Body of pancreas (tissue), 4 donors: ENCODE results near the gene GJD2. TPM values are rescaled to one million over a fixed set of nuclear protein-coding genes. Genes with fewer than 3 reads are reported as not detected.

Experiments
- ATAC-seq: fragments of 150-250 bp; one replicate; pipeline ENCODE4 v1.9.1; 2016
- DNase-seq, 4 donors: peaks; one replicate each; pipeline ENCODE4 v3.0.0-alpha.2; 2019
- H3K27ac ChIP-seq, 4 donors: fragments of 200-600 bp; sonication (generic); 1 replicate in 3 of 4; 2 replicates in 1 of 4; pipeline versions ENCODE4 v1.5.1 to v1.6.1; 2016 to 2019; ENCODE audit warnings: mild to moderate bottlenecking in 1 of 4, mixed read lengths in 1 of 4, moderate library complexity in 1 of 4
- H3K27me3 ChIP-seq, 2 donors: fragments of 200-600 bp; sonication (generic); one replicate each; pipeline ENCODE4 v1.6.0; 2016; ENCODE audit warnings: mild to moderate bottlenecking in 1 of 2
- H3K36me3 ChIP-seq, 2 donors: fragments of 200-600 bp; sonication (generic); replicated peaks in 1 of 2; 2 replicates each; pipeline ENCODE4 v1.5.1; 2016; ENCODE audit warnings: low read depth in 2 of 2; ENCODE audit not compliant: insufficient read depth in 1 of 2
- H3K4me1 ChIP-seq: fragments of 200-600 bp; sonication (generic); one replicate; pipeline ENCODE4 v1.6.0; 2016
- H3K4me3 ChIP-seq, 2 donors: fragments of 200-600 bp; sonication (generic); 1 replicate in 1 of 2; 2 replicates in 1 of 2; pipeline ENCODE4 v1.5.1; 2016 to 2019
- H3K9me3 ChIP-seq, 3 donors: fragments of 200-600 bp; sonication (generic); 1 replicate in 2 of 3; 2 replicates in 1 of 3; pipeline ENCODE4 v1.5.1; 2016
- CTCF ChIP-seq, 7 experiments: fragments of 450-650 bp in 4 of 7; fragments of 200-600 bp in 3 of 7; sonication (generic) in 3 of 7; IDR thresholded peaks; one replicate each; pipeline ENCODE4 v1.5.1; 2016 to 2019; ENCODE audit warnings: antibody characterized with exemption in 7 of 7
- POLR2A ChIP-seq, 3 donors: fragments of 450-650 bp; IDR thresholded peaks; one replicate each; pipeline ENCODE4 v1.6.1; 2016; ENCODE audit warnings: antibody characterized with exemption in 3 of 3, mild to moderate bottlenecking in 2 of 3
- WGBS, 2 donors: methylation state at CpG; one replicate each; pipeline ENCODE4 v1.1.5; 2017; 5-methylcytosine and 5-hydroxymethylcytosine counted together
- intact Hi-C: fragments of 100-400 bp; cut with DNase I; formaldehyde crosslinking; loops from one replicate; pipeline ENCODE4 v1.15.1; 2023
- total RNA-seq, 2 donors: library from RNA; depleted of rRNA; stranded (reverse); fragments of >200 nt; gene quantifications; one replicate each; pipeline ENCODE4 v1.1.0, GENCODE V29; 2016

Gene GJD2
- total RNA-seq, 2 donors from 2014 or later: 2.3 to 4.0 TPM

DNA sequence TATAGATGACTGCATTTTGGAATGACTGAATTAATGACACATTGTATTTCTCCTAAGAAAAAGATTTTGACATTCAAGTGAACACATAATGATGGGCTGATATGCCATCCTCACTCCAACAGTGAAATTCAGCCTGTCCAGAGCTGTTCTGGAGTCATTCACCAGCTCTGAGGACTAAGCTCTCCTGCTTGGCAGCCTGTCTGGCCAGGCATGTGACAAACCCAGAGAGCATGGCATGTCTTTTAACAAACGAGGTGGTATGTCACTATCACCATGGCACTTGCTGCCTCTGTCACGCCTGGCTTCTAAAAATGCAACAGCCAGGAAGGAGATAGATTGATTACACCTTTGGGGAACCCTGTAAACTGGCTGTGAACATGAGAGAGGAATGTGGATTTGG is 39.1 kb upstream of the GJD2 start:
- TF ChIP-seq POLR2A (IDR thresholded peaks at IDR 0.05) (no peak), CTCF (IDR thresholded peaks at IDR 0.05) (no peak)
- no peak for ATAC-seq
- intact Hi-C loops: no loop called here
- peaks cover 13% of the 10 kb centered on the region for H3K4me1 ChIP-seq
- no peaks in the 10 kb centered on the region for H3K36me3 ChIP-seq
- H3K27me3 ChIP-seq: no peaks in the 10 kb centered on the region
- DNase-seq: peak in 1 of 4 donors; percentile 16
- WGBS, 2 donors: 20 to 32% methylated on average over 2 of the region's 2 CpGs
- no peaks in the 10 kb centered on the region for H3K9me3 ChIP-seq
- no peak overlapping the region for H3K4me3 ChIP-seq
- no peak overlapping the region for H3K27ac ChIP-seq

- Histone ChIP-seq H3K36me3 (no peaks in the 10 kb centered on the region), H3K9me3 (no peaks in the 10 kb centered on the region), H3K4me3 (no peak overlapping the region), H3K4me1 (peaks cover 13% of the 10 kb centered on the region), H3K27me3 (no peaks in the 10 kb centered on the region), H3K27ac (no peak overlapping the region)
- ATAC-seq: no peak
- WGBS, 2 donors: 76 to 84% methylated on average over 9 of the region's 9 CpGs
- TF ChIP-seq CTCF (IDR thresholded peaks at IDR 0.05) (no peak), POLR2A (IDR thresholded peaks at IDR 0.05) (no peak)
- no peak for DNase-seq
- intact Hi-C loops: no loop called here
These were observed 38.3 kb upstream of the GJD2 start for GRCh38 chr15:34793071-34793470.

- no peak for ATAC-seq
- DNase-seq: no peak
- H3K36me3 ChIP-seq: no peaks in the 10 kb centered on the region
- no peaks in the 10 kb centered on the region for H3K9me3 ChIP-seq
- H3K4me3 ChIP-seq: no peak overlapping the region
- no peaks in the 10 kb centered on the region for H3K27me3 ChIP-seq
- WGBS, 2 donors: 57 to 59% methylated on average over 3 of the region's 3 CpGs
- intact Hi-C loops: no loop called here
- no peak for TF ChIP-seq POLR2A (IDR thresholded peaks at IDR 0.05)
- no peak for TF ChIP-seq CTCF (IDR thresholded peaks at IDR 0.05)
- peaks cover 13% of the 10 kb centered on the region for H3K4me1 ChIP-seq
- no peak overlapping the region for H3K27ac ChIP-seq
These were observed 36.9 kb upstream of the GJD2 start for GRCh38 chr15:34791701-34792100.

GRCh38 chr15:34790121-34790520 is 35.3 kb upstream of the GJD2 start:
- ATAC-seq (no peak), DNase-seq (no peak)
- Histone ChIP-seq H3K4me1 (peaks cover 8% of the 10 kb centered on the region), H3K9me3 (no peaks in the 10 kb centered on the region), H3K27me3 (no peaks in the 10 kb centered on the region), H3K27ac (no peak overlapping the region), H3K4me3 (no peak overlapping the region), H3K36me3 (no peaks in the 10 kb centered on the region)
- intact Hi-C loops: no loop called here
- TF ChIP-seq CTCF (IDR thresholded peaks at IDR 0.05) (no peak), POLR2A (IDR thresholded peaks at IDR 0.05) (no peak)
- 56 to 60% methylated on average over 6 of the region's 6 CpGs for WGBS, 2 donors

GRCh38 chr15:34789326-34789725 is 34.5 kb upstream of the GJD2 start:
- Histone ChIP-seq H3K36me3 (no peaks in the 10 kb centered on the region), H3K27me3 (no peaks in the 10 kb centered on the region), H3K27ac (no peak overlapping the region), H3K4me3 (no peak overlapping the region), H3K4me1 (no peaks in the 10 kb centered on the region), H3K9me3 (no peaks in the 10 kb centered on the region)
- 59 to 64% methylated on average over 7 of the region's 7 CpGs for WGBS, 2 donors
- ATAC-seq (no peak), DNase-seq (no peak)
- intact Hi-C loops: no loop called here
- TF ChIP-seq CTCF (IDR thresholded peaks at IDR 0.05): no peak
- no peak for TF ChIP-seq POLR2A (IDR thresholded peaks at IDR 0.05)
